ENCODE measurements around the gene MR1.

- TF ChIP-seq CTCF (IDR thresholded peaks at IDR 0.05) (no peak), POLR2A (IDR thresholded peaks at IDR 0.05) (no peak)
Measured at GRCh38 chr1:181060066-181060465, 26.3 kb downstream of the MR1 start.
